NT2/D1 (cell line): ENCODE measurements around the gene ATP1B1.

Experiments
- DNase-seq: peaks from one replicate; pipeline ENCODE4 v3.0.0-alpha.2; 2011; ENCODE audit warnings: low read depth, low spot score
- H3K27me3 ChIP-seq: 2 replicates; pipeline ENCODE4 v1.6.0; 2011; ENCODE audit warnings: mild to moderate bottlenecking; ENCODE audit not compliant: insufficient read length, insufficient read depth
- H3K36me3 ChIP-seq: 2 replicates; pipeline ENCODE4 v1.6.1; 2011; ENCODE audit warnings: mild to moderate bottlenecking, low read length, mixed read lengths; ENCODE audit not compliant: insufficient read depth, insufficient read length
- H3K4me1 ChIP-seq: 2 replicates; pipeline ENCODE4 v1.5.1; 2011; ENCODE audit not compliant: insufficient read depth, insufficient read length
- H3K4me3 ChIP-seq: 2 replicates; pipeline ENCODE4 v1.5.1; 2011; ENCODE audit warnings: low read depth; ENCODE audit not compliant: insufficient read length
- H3K9ac ChIP-seq: 2 replicates; pipeline ENCODE4 v1.6.0; 2011; ENCODE audit warnings: low read depth; ENCODE audit not compliant: insufficient read length
- H3K9me3 ChIP-seq: 2 replicates; pipeline ENCODE4 v1.5.1; 2011; ENCODE audit warnings: mild to moderate bottlenecking, low read length; ENCODE audit not compliant: insufficient read depth
- SUZ12 ChIP-seq: IDR thresholded peaks from 2 replicates; pipeline ENCODE4 v1.6.1; 2011; ENCODE audit not compliant: insufficient read length, insufficient read depth; ENCODE audit errors: extremely low read depth
- YY1 ChIP-seq: IDR thresholded peaks from 2 replicates; pipeline ENCODE4 v1.6.1; 2011; ENCODE audit not compliant: insufficient read length, insufficient read depth
- ZNF274 ChIP-seq: IDR thresholded peaks from 2 replicates; pipeline ENCODE4 v1.6.1; 2011; ENCODE audit warnings: mild to moderate bottlenecking, low read depth, low read length

Gene ATP1B1

GRCh38 chr1:169072945-169073725 is 33.4 kb upstream of the ATP1B1 start:
- H3K27me3 ChIP-seq, result no peaks in the 10 kb centered on the region
- no peak for DNase-seq
- no peaks in the 10 kb centered on the region for H3K4me1 ChIP-seq
- H3K9ac ChIP-seq, result no peak overlapping the region
- no peaks in the 10 kb centered on the region for H3K9me3 ChIP-seq
- TF ChIP-seq ZNF274 (no peak), SUZ12 (no peak), YY1 (no peak)
- no peaks in the 10 kb centered on the region for H3K36me3 ChIP-seq
- no peak overlapping the region for H3K4me3 ChIP-seq

GRCh38 chr1:169078163-169078883 is 28.2 kb upstream of the ATP1B1 start:
- TF ChIP-seq SUZ12 (no peak), YY1 (no peak), ZNF274 (no peak)
- H3K9ac ChIP-seq, result no peak overlapping the region
- no peaks in the 10 kb centered on the region for H3K4me1 ChIP-seq
- no peaks in the 10 kb centered on the region for H3K9me3 ChIP-seq
- H3K36me3 ChIP-seq, result no peaks in the 10 kb centered on the region
- no peak overlapping the region for H3K4me3 ChIP-seq
- DNase-seq, result no peak
- no peaks in the 10 kb centered on the region for H3K27me3 ChIP-seq

DNA sequence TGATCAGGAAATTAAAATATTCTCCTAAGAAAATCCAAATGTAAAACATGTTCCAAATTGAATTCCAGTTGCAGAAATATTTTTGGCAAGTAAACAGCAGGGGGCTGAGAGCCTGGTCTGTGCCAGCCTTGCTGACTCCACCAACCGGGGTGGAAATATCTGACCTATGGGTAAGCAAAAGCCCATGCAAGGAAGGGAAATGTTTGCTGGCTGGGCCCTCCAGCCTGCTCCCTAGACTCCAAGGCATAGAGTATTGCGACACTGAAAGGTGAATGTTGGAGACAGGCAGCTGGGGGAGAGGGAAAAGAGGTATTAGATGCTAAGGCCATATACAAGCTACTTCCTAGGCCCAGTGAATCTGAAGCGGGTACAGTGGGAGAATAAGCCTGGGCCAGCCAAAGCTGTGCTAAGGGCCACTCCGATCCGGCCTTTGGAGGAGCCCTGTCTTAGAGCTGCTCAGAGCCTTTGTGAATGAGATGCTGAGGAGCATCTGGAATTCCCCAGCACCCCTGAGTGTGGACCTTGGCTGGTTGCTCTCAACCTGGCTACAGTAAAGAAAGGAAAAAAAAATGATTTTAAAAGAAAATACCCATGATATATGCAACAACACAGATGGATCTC is 24.9 kb upstream of the ATP1B1 start:
- DNase-seq, result no peak
- H3K9me3 ChIP-seq, result no peaks in the 10 kb centered on the region
- no peak for TF ChIP-seq SUZ12
- TF ChIP-seq ZNF274, result no peak
- TF ChIP-seq YY1, result no peak

GRCh38 chr1:169085911-169086310 is 20.6 kb upstream of the ATP1B1 start:
- Histone ChIP-seq H3K36me3 (no peaks in the 10 kb centered on the region), H3K9me3 (no peaks in the 10 kb centered on the region), H3K27me3 (no peaks in the 10 kb centered on the region), H3K9ac (no peak overlapping the region), H3K4me3 (no peak overlapping the region), H3K4me1 (no peaks in the 10 kb centered on the region)
- DNase-seq, result no peak
- TF ChIP-seq ZNF274 (no peak), SUZ12 (no peak), YY1 (no peak)

More for the DNA sequence above, 24.9 kb upstream of the ATP1B1 start:
- Histone ChIP-seq H3K36me3 (no peaks in the 10 kb centered on the region), H3K9ac (no peak overlapping the region), H3K4me1 (no peaks in the 10 kb centered on the region), H3K27me3 (no peaks in the 10 kb centered on the region), H3K4me3 (no peak overlapping the region)

GRCh38 chr1:169086603-169087455 is 19.7 kb upstream of the ATP1B1 start:
- no peak for DNase-seq
- no peaks in the 10 kb centered on the region for H3K4me1 ChIP-seq
- TF ChIP-seq SUZ12, result no peak
- TF ChIP-seq ZNF274, result no peak
- no peak for TF ChIP-seq YY1
- H3K27me3 ChIP-seq, result no peaks in the 10 kb centered on the region
- H3K9ac ChIP-seq, result no peak overlapping the region
- no peak overlapping the region for H3K4me3 ChIP-seq
- no peaks in the 10 kb centered on the region for H3K9me3 ChIP-seq
- H3K36me3 ChIP-seq, result no peaks in the 10 kb centered on the region

DNA sequence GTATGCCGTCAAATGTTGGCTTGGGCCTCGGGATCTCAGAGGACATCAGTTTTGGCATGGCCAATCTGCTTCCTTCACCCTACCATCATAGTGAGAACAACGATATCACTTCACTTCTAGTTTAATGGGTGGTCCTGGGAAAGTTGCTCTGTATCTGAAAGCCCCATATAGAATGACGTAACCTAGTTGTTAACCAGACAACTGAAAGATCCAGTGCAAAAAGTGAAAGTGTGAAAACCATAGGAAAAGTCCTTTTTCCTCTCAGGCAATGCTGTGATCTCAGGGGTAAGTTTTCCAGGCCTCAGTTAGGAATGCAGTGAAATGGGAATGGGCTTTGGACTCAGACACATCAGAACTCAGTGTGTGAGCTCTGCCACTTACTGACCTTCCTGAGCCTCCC is 18.6 kb upstream of the ATP1B1 start:
- Histone ChIP-seq H3K36me3 (no peaks in the 10 kb centered on the region), H3K9ac (no peak overlapping the region), H3K4me3 (no peak overlapping the region), H3K4me1 (no peaks in the 10 kb centered on the region), H3K9me3 (no peaks in the 10 kb centered on the region), H3K27me3 (no peaks in the 10 kb centered on the region)
- DNase-seq, result no peak
- TF ChIP-seq YY1 (no peak), SUZ12 (no peak), ZNF274 (no peak)
